IPS-15b (cell line): ENCODE measurements around the gene TXNDC11.

ENCODE experiments used
- H3K27me3 ChIP-seq: one replicate; pipeline ENCODE4 v1.6.1; 2013; ENCODE audit warnings: low read length; ENCODE audit not compliant: control insufficient read depth, insufficient read depth
- H3K36me3 ChIP-seq: one replicate; pipeline ENCODE4 v1.6.1; 2013; ENCODE audit warnings: low read length; ENCODE audit not compliant: control insufficient read depth, insufficient read depth
- H3K4me1 ChIP-seq: one replicate; pipeline ENCODE4 v1.6.1; 2013; ENCODE audit warnings: mild to moderate bottlenecking, low read length; ENCODE audit not compliant: control insufficient read depth, insufficient read depth
- H3K4me3 ChIP-seq: one replicate; pipeline ENCODE4 v1.5.1; 2013; ENCODE audit warnings: low read depth, low read length
- H3K9ac ChIP-seq: one replicate; pipeline ENCODE4 v1.6.1; 2013; ENCODE audit warnings: low read depth, mild to moderate bottlenecking, low read length
- H3K9me3 ChIP-seq: one replicate; pipeline ENCODE4 v1.6.1; 2013; ENCODE audit warnings: mild to moderate bottlenecking, low read length; ENCODE audit not compliant: control insufficient read depth, insufficient read depth

The TXNDC11 gene

DNA sequence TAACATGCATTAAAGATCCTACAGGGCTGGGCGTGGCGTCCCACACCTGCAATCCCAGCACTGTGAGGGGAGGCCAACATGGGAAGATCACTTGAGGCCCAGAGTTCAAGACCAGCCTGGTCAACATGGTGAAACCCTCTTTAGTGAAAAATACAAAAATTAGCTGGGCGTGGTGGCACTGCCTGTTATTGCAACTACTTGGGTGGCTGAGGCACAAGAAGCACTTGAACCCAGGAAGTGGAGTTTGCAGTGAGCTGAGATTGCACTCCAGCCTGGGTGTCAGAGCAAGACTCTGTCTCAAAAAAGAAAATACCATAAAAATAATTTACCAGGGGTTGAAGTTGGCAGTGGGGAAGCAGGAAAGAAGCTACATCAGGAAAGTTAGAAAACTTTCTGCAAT lies 12.9 kb downstream of the TXNDC11 start:
- Histone ChIP-seq H3K9me3 (no peaks in the 10 kb centered on the region), H3K9ac (no peak overlapping the region), H3K27me3 (no peaks in the 10 kb centered on the region), H3K36me3 (peaks cover 2% of the 10 kb centered on the region), H3K4me3 (no peak overlapping the region), H3K4me1 (no peaks in the 10 kb centered on the region)

GRCh38 chr16:11727796-11728543 lies 14.7 kb downstream of the TXNDC11 start:
- Histone ChIP-seq H3K4me1 (no peaks in the 10 kb centered on the region), H3K36me3 (peaks cover 2% of the 10 kb centered on the region), H3K9ac (no peak overlapping the region), H3K27me3 (no peaks in the 10 kb centered on the region), H3K9me3 (no peaks in the 10 kb centered on the region), H3K4me3 (no peak overlapping the region)

- Histone ChIP-seq H3K9ac (no peak overlapping the region), H3K9me3 (no peaks in the 10 kb centered on the region), H3K4me3 (no peak overlapping the region), H3K27me3 (no peaks in the 10 kb centered on the region), H3K4me1 (no peaks in the 10 kb centered on the region), H3K36me3 (peaks cover 6% of the 10 kb centered on the region)
Observed at GRCh38 chr16:11726008-11726407, 16.6 kb downstream of the TXNDC11 start.

- H3K4me3 ChIP-seq: no peak overlapping the region
- no peaks in the 10 kb centered on the region for H3K9me3 ChIP-seq
- H3K36me3 ChIP-seq: peaks cover 7% of the 10 kb centered on the region
- no peaks in the 10 kb centered on the region for H3K4me1 ChIP-seq
- no peaks in the 10 kb centered on the region for H3K27me3 ChIP-seq
- H3K9ac ChIP-seq: no peak overlapping the region
Observed at GRCh38 chr16:11725457-11725856, 17.2 kb downstream of the TXNDC11 start.

DNA sequence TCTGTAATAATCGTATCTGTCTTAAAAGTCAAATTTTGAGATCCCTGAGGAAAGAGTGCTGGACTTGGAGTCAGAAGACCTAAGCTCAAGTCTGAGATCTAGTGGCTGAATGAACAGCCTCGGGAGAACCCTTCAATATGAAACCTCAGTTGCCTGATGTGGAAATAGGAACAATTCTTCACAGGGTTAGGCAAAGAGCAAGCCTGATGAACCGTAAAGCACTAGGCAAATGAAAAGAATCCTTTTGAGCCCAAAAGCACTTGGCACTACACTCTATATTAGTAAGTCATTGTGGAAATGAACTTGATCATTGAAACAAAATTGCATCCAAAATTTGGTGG lies 20.2 kb downstream of the TXNDC11 start:
- peaks cover 7% of the 10 kb centered on the region for H3K36me3 ChIP-seq

GRCh38 chr16:11721781-11722467 lies 20.7 kb downstream of the TXNDC11 start:
- H3K9me3 ChIP-seq: no peaks in the 10 kb centered on the region
- H3K36me3 ChIP-seq: peaks cover 7% of the 10 kb centered on the region

More for the DNA sequence above, 20.2 kb downstream of the TXNDC11 start:
- Histone ChIP-seq H3K27me3 (no peaks in the 10 kb centered on the region), H3K9me3 (no peaks in the 10 kb centered on the region), H3K4me1 (no peaks in the 10 kb centered on the region), H3K4me3 (no peak overlapping the region), H3K9ac (no peak overlapping the region)

GRCh38 chr16:11719762-11720161 lies 22.9 kb downstream of the TXNDC11 start:
- peaks cover 7% of the 10 kb centered on the region for H3K36me3 ChIP-seq

More at GRCh38 chr16:11721781-11722467, 20.7 kb downstream of the TXNDC11 start:
- Histone ChIP-seq H3K4me1 (no peaks in the 10 kb centered on the region), H3K9ac (no peak overlapping the region), H3K4me3 (no peak overlapping the region), H3K27me3 (no peaks in the 10 kb centered on the region)

GRCh38 chr16:11719171-11719570 lies 23.5 kb downstream of the TXNDC11 start:
- Histone ChIP-seq H3K36me3 (peaks cover 7% of the 10 kb centered on the region), H3K9ac (no peak overlapping the region), H3K4me3 (no peak overlapping the region), H3K9me3 (no peaks in the 10 kb centered on the region), H3K4me1 (no peaks in the 10 kb centered on the region), H3K27me3 (no peaks in the 10 kb centered on the region)

More at GRCh38 chr16:11719762-11720161, 22.9 kb downstream of the TXNDC11 start:
- Histone ChIP-seq H3K9ac (no peak overlapping the region), H3K4me1 (no peaks in the 10 kb centered on the region), H3K27me3 (no peaks in the 10 kb centered on the region), H3K4me3 (no peak overlapping the region), H3K9me3 (no peaks in the 10 kb centered on the region)

DNA sequence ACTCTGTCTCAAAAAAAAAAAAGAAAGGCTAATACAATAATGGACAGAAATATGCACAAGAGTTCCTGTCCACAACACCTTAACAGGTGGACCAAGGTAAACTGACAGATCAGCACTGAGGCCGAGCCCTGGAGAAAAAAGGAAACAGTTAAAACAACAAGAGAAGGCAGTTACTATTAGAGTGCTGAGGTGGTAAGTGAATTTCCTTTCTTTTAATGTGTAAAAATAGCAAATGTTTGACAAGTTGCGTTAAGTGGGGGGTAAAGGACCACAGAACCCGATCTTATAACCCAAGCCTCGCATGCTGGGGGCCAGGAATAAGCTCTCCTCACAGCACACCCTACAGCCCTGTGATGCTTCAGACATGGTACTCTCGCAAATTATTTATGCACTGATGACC lies 24.8 kb downstream of the TXNDC11 start:
- H3K9me3 ChIP-seq: no peaks in the 10 kb centered on the region
- peaks cover 7% of the 10 kb centered on the region for H3K36me3 ChIP-seq
- H3K27me3 ChIP-seq: no peaks in the 10 kb centered on the region
- H3K9ac ChIP-seq: no peak overlapping the region
- no peaks in the 10 kb centered on the region for H3K4me1 ChIP-seq
- no peak overlapping the region for H3K4me3 ChIP-seq

GRCh38 chr16:11716336-11716735 lies 26.3 kb downstream of the TXNDC11 start:
- H3K36me3 ChIP-seq: peaks cover 3% of the 10 kb centered on the region
- H3K9ac ChIP-seq: no peak overlapping the region

GRCh38 chr16:11715246-11715947 lies 27.3 kb downstream of the TXNDC11 start:
- Histone ChIP-seq H3K36me3 (no peaks in the 10 kb centered on the region), H3K27me3 (no peaks in the 10 kb centered on the region), H3K4me3 (no peak overlapping the region), H3K9ac (no peak overlapping the region), H3K9me3 (no peaks in the 10 kb centered on the region), H3K4me1 (no peaks in the 10 kb centered on the region)

More at GRCh38 chr16:11716336-11716735, 26.3 kb downstream of the TXNDC11 start:
- no peak overlapping the region for H3K4me3 ChIP-seq
- no peaks in the 10 kb centered on the region for H3K4me1 ChIP-seq
- no peaks in the 10 kb centered on the region for H3K9me3 ChIP-seq
- no peaks in the 10 kb centered on the region for H3K27me3 ChIP-seq
